GM19463 (cell line): ENCODE results near the gene FADS1.
A peak's percentile ranks its signal among the peaks of the same experiment; 100 is the strongest.

Experiments
- ATAC-seq: cut with Tn5 transposase; IDR thresholded peaks from one replicate; pipeline ENCODE4 v1.9.1; 2021; ENCODE audit warnings: mild to moderate bottlenecking, moderate library complexity; ENCODE audit not compliant: unreplicated experiment

Gene FADS1

GRCh38 chr11:61763930-61764605 is 52.7 kb downstream of the FADS1 start:
- no peak for ATAC-seq

- ATAC-seq: no peak
These were observed 54.0 kb downstream of the FADS1 start for GRCh38 chr11:61762798-61763197.

- ATAC-seq: no peak
These were observed 54.6 kb downstream of the FADS1 start for GRCh38 chr11:61762223-61762615.

GRCh38 chr11:61761440-61762222 is 55.2 kb downstream of the FADS1 start:
- no peak for ATAC-seq

- no peak for ATAC-seq
These were observed 55.9 kb downstream of the FADS1 start for GRCh38 chr11:61760946-61761345.

GRCh38 chr11:61757213-61757862 is 59.5 kb downstream of the FADS1 start:
- no peak for ATAC-seq

GRCh38 chr11:61756452-61757212 is 60.2 kb downstream of the FADS1 start:
- ATAC-seq: peak; percentile 56

GRCh38 chr11:61756147-61756451 is 60.7 kb downstream of the FADS1 start:
- no peak for ATAC-seq

- no peak for ATAC-seq
These were observed 62.0 kb downstream of the FADS1 start for GRCh38 chr11:61754534-61755482.

GRCh38 chr11:61753672-61754071 is 63.1 kb downstream of the FADS1 start:
- ATAC-seq: no peak

GRCh38 chr11:61752925-61753521 is 63.8 kb downstream of the FADS1 start:
- peak; percentile 2 for ATAC-seq

GRCh38 chr11:61752117-61752924 is 64.5 kb downstream of the FADS1 start, which contains the start of gene MYRF:
TSS of gene MYRF (plus strand) at chr11:61752636. CDS start at chr11:61752745, 109 bp downstream.
- ATAC-seq: peak; percentile 45

GRCh38 chr11:61751384-61751783 is 65.4 kb downstream of the FADS1 start:
- no peak for ATAC-seq

GRCh38 chr11:61750631-61751273 is 66.1 kb downstream of the FADS1 start:
- ATAC-seq: no peak
